CD14-positive monocyte (primary cell): Measurements from ENCODE around the gene ANXA10. TPM values are rescaled to one million over a fixed set of nuclear protein-coding genes. Genes with fewer than 3 reads are reported as not detected.

Experiments
- DNase-seq, 3 donors: peaks; one replicate each; pipeline ENCODE4 v3.0.0-alpha.2; 2011 to 2022
- H2AFZ ChIP-seq: 2 replicates; pipeline ENCODE4 v1.6.0; 2012; ENCODE audit warnings: mild to moderate bottlenecking, low read depth, low read length, inconsistent platforms; ENCODE audit not compliant: insufficient read depth, poor library complexity, severe bottlenecking
- H3K27ac ChIP-seq, 2 donors: 1 replicate in 1 of 2; 2 replicates in 1 of 2; pipeline ENCODE4 v1.5.1; 2012 to 2013; ENCODE audit warnings: low read length in 2 of 2, control low read depth in 1 of 2, inconsistent platforms in 1 of 2, low read depth in 1 of 2, mild to moderate bottlenecking in 1 of 2
- H3K27me3 ChIP-seq, 2 donors: one replicate each; pipeline versions ENCODE4 v1.6.0 to v1.6.1; 2011 to 2013; ENCODE audit warnings: low read length in 2 of 2; ENCODE audit not compliant: control insufficient read depth in 2 of 2, insufficient read depth in 2 of 2
- H3K36me3 ChIP-seq, 2 donors: replicated peaks in 1 of 2; 1 replicate in 1 of 2; 2 replicates in 1 of 2; pipeline versions ENCODE4 v1.5.1 to v1.6.1; 2012 to 2013; ENCODE audit warnings: low read length in 2 of 2, control low read depth in 1 of 2, inconsistent platforms in 1 of 2, mild to moderate bottlenecking in 1 of 2; ENCODE audit not compliant: insufficient read depth in 2 of 2, control insufficient read depth in 1 of 2
- H3K4me1 ChIP-seq, 2 donors: 1 replicate in 1 of 2; 2 replicates in 1 of 2; pipeline versions ENCODE4 v1.5.1 to v1.6.1; 2012 to 2013; ENCODE audit warnings: low read length in 2 of 2, control low read depth in 1 of 2, inconsistent platforms in 1 of 2, mild to moderate bottlenecking in 1 of 2, moderate library complexity in 1 of 2; ENCODE audit not compliant: insufficient read depth in 2 of 2, control insufficient read depth in 1 of 2
- H3K4me2 ChIP-seq: replicated peaks from 2 replicates; pipeline ENCODE3; 2012; ENCODE audit warnings: low read length, moderate library complexity, mild to moderate bottlenecking; ENCODE audit not compliant: poor library complexity, severe bottlenecking; ENCODE audit errors: extremely low read depth
- H3K4me3 ChIP-seq, 3 experiments: fragments of 200-600 bp in 1 of 3; sonication (generic) in 1 of 3; replicated peaks in 1 of 3; 1 replicate in 2 of 3; 2 replicates in 1 of 3; pipeline ENCODE4 v1.5.1; 2011 to 2013; ENCODE audit warnings: low read length in 3 of 3, mild to moderate bottlenecking in 3 of 3, control low read depth in 2 of 3, low read depth in 2 of 3, inconsistent platforms in 1 of 3, moderate library complexity in 1 of 3
- H3K79me2 ChIP-seq: 2 replicates; pipeline ENCODE4 v1.6.0; 2012; ENCODE audit warnings: mild to moderate bottlenecking, control low read depth, inconsistent platforms, low read length, moderate library complexity; ENCODE audit not compliant: insufficient read depth
- H3K9ac ChIP-seq: 2 replicates; pipeline ENCODE4 v1.6.0; 2017; ENCODE audit warnings: low read length, mild to moderate bottlenecking; ENCODE audit not compliant: insufficient read depth, poor library complexity, severe bottlenecking
- H3K9me3 ChIP-seq, 2 donors: replicated peaks in 1 of 2; 1 replicate in 1 of 2; 2 replicates in 1 of 2; pipeline versions ENCODE4 v1.5.1 to v1.6.1; 2012 to 2013; ENCODE audit warnings: low read length in 2 of 2, control low read depth in 1 of 2; ENCODE audit not compliant: control insufficient read depth in 1 of 2, insufficient read depth in 1 of 2
- H4K20me1 ChIP-seq: 2 replicates; pipeline ENCODE4 v1.6.0; 2012; ENCODE audit warnings: mild to moderate bottlenecking, low read length, control low read depth, moderate library complexity; ENCODE audit not compliant: insufficient read depth
- H3K27ac Mint-ChIP-seq, 7 donors: one replicate each; pipeline ENCODE4 v1.8.0; 2020; ENCODE audit warnings: mild to moderate bottlenecking in 7 of 7, mixed read lengths in 7 of 7, moderate library complexity in 6 of 7, inconsistent platforms in 2 of 7
- H3K27me3 Mint-ChIP-seq, 3 donors: one replicate each; pipeline ENCODE4 v1.8.0; 2021 to 2022; ENCODE audit warnings: low read depth in 3 of 3, mild to moderate bottlenecking in 3 of 3, mixed read lengths in 3 of 3, moderate library complexity in 3 of 3, inconsistent platforms in 1 of 3
- H3K36me3 Mint-ChIP-seq, 2 donors: one replicate each; pipeline ENCODE4 v1.8.0; 2020; ENCODE audit warnings: mixed read lengths in 2 of 2, inconsistent platforms in 1 of 2, mild to moderate bottlenecking in 1 of 2
- H3K4me1 Mint-ChIP-seq: one replicate; pipeline ENCODE4 v1.8.0; 2020; ENCODE audit warnings: mild to moderate bottlenecking, mixed read lengths
- H3K4me3 Mint-ChIP-seq, 2 donors: one replicate each; pipeline ENCODE4 v1.8.0; 2020; ENCODE audit warnings: mild to moderate bottlenecking in 2 of 2, mixed read lengths in 2 of 2, moderate library complexity in 1 of 2
- H3K9me3 Mint-ChIP-seq, 7 donors: one replicate each; pipeline ENCODE4 v1.8.0; 2020 to 2022; ENCODE audit warnings: mixed read lengths in 7 of 7, mild to moderate bottlenecking in 6 of 7, moderate library complexity in 6 of 7, inconsistent platforms in 2 of 7
- CTCF ChIP-seq: fragments of 200-600 bp; IDR thresholded peaks from one replicate; pipeline ENCODE4 v1.8.0; 2022; ENCODE audit warnings: antibody characterized with exemption, mild to moderate bottlenecking
- WGBS: methylation state at CpG from one replicate; pipeline ENCODE4 v1.1.5; 2013; ENCODE audit warnings: missing lambda C conversion rate; ENCODE audit not compliant: insufficient coverage; 5-methylcytosine and 5-hydroxymethylcytosine counted together
- intact Hi-C, 2 donors: fragments of 100-400 bp; cut with micrococcal nuclease; formaldehyde crosslinking; loops; one replicate each; pipeline versions ENCODE4 v1.15.0 to v1.15.1; 2023
- polyA plus RNA-seq, 3 donors: library from polyadenylated mRNA; depleted of rRNA in 1 of 3; unstranded in 2 of 3; stranded (reverse) in 1 of 3; fragments of 300-500 nt in 2 of 3; fragments of >200 nt in 1 of 3; fragmentation: Illumina TruSeq in 2 of 3; gene quantifications; 1 replicate in 2 of 3; 2 replicates in 1 of 3; pipeline ENCODE4 v1.2.3, GENCODE V29; 2012 to 2021

Gene ANXA10
- polyA plus RNA-seq, 3 donors, result not detected

- Histone ChIP-seq H4K20me1 (no peaks in the 10 kb centered on the region), H3K36me3 (no peaks in the 10 kb centered on the region), H3K4me3 (no peak overlapping the region), H2AFZ (no peak overlapping the region), H3K9me3 (peaks cover 0 to under 1% of the 10 kb centered on the region in 2 donors), H3K9ac (no peak overlapping the region), H3K4me2 (no peak overlapping the region), H3K27me3 (no peaks in the 10 kb centered on the region), H3K4me1 (peaks cover 0 to 6% of the 10 kb centered on the region in 2 donors), H3K27ac (no peak overlapping the region), H3K79me2 (no peaks in the 10 kb centered on the region)
- DNase-seq, result no peak
- H3K27me3 Mint-ChIP-seq, result peaks cover 0 to 1% (median 0%) of the 10 kb centered on the region in 3 donors
- no peaks in the 10 kb centered on the region for H3K36me3 Mint-ChIP-seq
- no peak overlapping the region for H3K27ac Mint-ChIP-seq
- H3K4me1 Mint-ChIP-seq, result peaks cover 11% of the 10 kb centered on the region
- TF ChIP-seq CTCF, result no peak
- H3K9me3 Mint-ChIP-seq, result peaks cover 0 to 9% (median 0%) of the 10 kb centered on the region in 7 donors
- H3K4me3 Mint-ChIP-seq, result no peak overlapping the region
- intact Hi-C loops, result no loop called here
- WGBS, result 100% methylated on average over 1 of the region's 3 CpGs
These were observed 27.6 kb downstream of the ANXA10 start for GRCh38 chr4:168119890-168120289.

- peaks cover 0 to 4% (median 0%) of the 10 kb centered on the region in 7 donors for H3K9me3 Mint-ChIP-seq
- intact Hi-C loops, result no loop called here
- H2AFZ ChIP-seq, result no peak overlapping the region
- no peaks in the 10 kb centered on the region for H3K36me3 ChIP-seq
- peaks cover 0 to 1% (median 0%) of the 10 kb centered on the region in 3 donors for H3K27me3 Mint-ChIP-seq
- no peaks in the 10 kb centered on the region for H3K79me2 ChIP-seq
- H3K36me3 Mint-ChIP-seq, result no peaks in the 10 kb centered on the region
- no peaks in the 10 kb centered on the region for H3K27me3 ChIP-seq
- H3K4me1 ChIP-seq, result peaks cover 0 to 6% of the 10 kb centered on the region in 2 donors
- no peaks in the 10 kb centered on the region for H3K9me3 ChIP-seq
- H3K4me3 ChIP-seq, result no peak overlapping the region
- H3K9ac ChIP-seq, result no peak overlapping the region
- H3K27ac ChIP-seq, result no peak overlapping the region
- DNase-seq, result no peak
- no peak overlapping the region for H3K4me3 Mint-ChIP-seq
- no peak overlapping the region for H3K4me2 ChIP-seq
- H4K20me1 ChIP-seq, result no peaks in the 10 kb centered on the region
- no CpG with 5 or more reads among the region's 1 CpG for WGBS
- no peak overlapping the region for H3K27ac Mint-ChIP-seq
- TF ChIP-seq CTCF, result no peak
- peaks cover 11% of the 10 kb centered on the region for H3K4me1 Mint-ChIP-seq
These were observed 28.5 kb downstream of the ANXA10 start for GRCh38 chr4:168120811-168121210.
